Measurements from ENCODE around the gene SMC3.

DNA sequence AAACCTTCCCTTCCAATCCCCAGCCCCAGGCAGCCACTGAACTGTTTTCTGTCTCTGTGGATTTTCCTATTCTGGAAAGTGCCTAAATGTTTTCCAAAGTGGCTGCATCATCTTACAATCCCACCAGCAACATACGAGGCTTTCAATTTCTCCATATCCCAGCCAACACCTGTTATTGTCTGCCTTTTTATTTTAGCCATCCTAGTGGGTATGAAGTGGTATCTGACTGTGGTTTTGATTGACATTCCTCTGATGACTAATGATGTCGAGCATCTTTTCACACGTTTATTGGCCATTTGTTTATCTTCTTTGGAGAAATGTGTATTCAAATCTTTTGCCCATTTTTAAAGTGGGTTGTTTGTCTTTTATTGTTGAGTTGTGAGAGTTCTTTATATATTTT is 6.2 kb upstream of the SMC3 start:
- TF ChIP-seq, protein P1, sequence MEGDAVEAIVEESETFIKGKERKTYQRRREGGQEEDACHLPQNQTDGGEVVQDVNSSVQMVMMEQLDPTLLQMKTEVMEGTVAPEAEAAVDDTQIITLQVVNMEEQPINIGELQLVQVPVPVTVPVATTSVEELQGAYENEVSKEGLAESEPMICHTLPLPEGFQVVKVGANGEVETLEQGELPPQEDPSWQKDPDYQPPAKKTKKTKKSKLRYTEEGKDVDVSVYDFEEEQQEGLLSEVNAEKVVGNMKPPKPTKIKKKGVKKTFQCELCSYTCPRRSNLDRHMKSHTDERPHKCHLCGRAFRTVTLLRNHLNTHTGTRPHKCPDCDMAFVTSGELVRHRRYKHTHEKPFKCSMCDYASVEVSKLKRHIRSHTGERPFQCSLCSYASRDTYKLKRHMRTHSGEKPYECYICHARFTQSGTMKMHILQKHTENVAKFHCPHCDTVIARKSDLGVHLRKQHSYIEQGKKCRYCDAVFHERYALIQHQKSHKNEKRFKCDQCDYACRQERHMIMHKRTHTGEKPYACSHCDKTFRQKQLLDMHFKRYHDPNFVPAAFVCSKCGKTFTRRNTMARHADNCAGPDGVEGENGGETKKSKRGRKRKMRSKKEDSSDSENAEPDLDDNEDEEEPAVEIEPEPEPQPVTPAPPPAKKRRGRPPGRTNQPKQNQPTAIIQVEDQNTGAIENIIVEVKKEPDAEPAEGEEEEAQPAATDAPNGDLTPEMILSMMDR (IDR thresholded peaks at IDR 0.05), result no peak
- no peak for TF ChIP-seq POLR2A (IDR thresholded peaks at IDR 0.05)
